GM10266 (cell line): ENCODE measurements around the gene ERF.

ENCODE experiments used
- DNase-seq: peaks from one replicate; pipeline ENCODE4 v3.0.0; 2012; ENCODE audit errors: extremely low spot score
- TF ChIP-seq, protein P1 (sequence below): IDR thresholded peaks from 2 replicates; pipeline ENCODE4 v1.5.1; 2012; ENCODE audit warnings: mild to moderate bottlenecking, low read depth; ENCODE audit not compliant: control insufficient read depth, insufficient read depth; ENCODE audit errors: missing control alignments

Gene ERF

GRCh38 chr19:42275103-42275502, 20.2 kb upstream of the ERF start:
- DNase-seq = no peak
- TF ChIP-seq, protein P1, sequence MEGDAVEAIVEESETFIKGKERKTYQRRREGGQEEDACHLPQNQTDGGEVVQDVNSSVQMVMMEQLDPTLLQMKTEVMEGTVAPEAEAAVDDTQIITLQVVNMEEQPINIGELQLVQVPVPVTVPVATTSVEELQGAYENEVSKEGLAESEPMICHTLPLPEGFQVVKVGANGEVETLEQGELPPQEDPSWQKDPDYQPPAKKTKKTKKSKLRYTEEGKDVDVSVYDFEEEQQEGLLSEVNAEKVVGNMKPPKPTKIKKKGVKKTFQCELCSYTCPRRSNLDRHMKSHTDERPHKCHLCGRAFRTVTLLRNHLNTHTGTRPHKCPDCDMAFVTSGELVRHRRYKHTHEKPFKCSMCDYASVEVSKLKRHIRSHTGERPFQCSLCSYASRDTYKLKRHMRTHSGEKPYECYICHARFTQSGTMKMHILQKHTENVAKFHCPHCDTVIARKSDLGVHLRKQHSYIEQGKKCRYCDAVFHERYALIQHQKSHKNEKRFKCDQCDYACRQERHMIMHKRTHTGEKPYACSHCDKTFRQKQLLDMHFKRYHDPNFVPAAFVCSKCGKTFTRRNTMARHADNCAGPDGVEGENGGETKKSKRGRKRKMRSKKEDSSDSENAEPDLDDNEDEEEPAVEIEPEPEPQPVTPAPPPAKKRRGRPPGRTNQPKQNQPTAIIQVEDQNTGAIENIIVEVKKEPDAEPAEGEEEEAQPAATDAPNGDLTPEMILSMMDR = no peak

GRCh38 chr19:42274065-42274682, 19.2 kb upstream of the ERF start:
- no peak for DNase-seq
- TF ChIP-seq, protein P1 = no peak

DNA sequence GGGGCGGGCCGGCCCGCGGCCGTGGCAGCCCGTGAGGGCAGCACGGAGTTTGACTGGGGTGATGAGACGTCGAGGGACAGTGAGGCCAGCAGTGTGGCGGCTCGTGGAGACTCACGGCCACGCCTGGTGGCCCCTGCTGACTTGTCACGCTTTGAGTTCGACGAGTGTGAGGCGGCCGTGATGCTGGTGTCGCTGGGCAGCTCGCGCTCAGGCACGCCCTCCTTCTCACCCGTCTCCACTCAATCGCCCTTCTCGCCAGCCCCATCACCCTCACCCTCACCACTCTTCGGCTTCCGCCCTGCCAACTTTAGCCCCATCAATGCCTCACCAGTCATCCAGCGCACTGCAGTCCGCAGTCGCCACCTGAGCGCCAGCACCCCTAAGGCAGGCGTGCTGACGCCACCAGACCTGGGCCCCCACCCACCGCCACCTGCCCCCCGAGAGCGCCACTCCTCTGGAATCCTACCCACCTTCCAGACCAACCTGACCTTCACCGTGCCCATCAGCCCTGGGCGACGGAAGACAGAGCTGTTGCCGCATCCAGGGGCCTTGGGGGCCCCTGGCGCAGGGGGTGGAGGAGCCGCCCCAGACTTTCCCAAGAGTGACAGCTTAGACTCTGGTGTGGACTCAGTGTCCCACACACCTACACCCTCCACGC, 18.6 kb upstream of the ERF start:
- DNase-seq = no peak
- TF ChIP-seq, protein P1 = no peak

GRCh38 chr19:42272989-42273406, 18.1 kb upstream of the ERF start:
- TF ChIP-seq, protein P1 = no peak
- DNase-seq = no peak

DNA sequence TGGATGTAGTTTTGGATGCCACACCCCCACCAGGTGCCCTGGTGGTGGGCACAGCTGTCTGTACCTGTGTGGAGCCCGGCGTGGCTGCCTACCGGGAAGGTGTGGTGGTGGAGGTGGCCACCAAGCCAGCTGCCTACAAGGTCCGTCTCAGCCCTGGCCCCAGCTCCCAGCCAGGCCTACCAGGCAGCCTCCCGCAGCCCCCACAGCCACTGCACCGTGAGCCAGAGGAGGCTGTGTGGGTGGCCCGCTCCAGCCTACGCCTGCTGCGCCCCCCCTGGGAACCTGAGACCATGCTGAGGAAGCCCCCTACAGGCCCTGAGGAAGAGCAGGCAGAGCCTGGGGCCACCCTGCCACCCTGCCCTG, 17.6 kb upstream of the ERF start:
- TF ChIP-seq, protein P1 = no peak
- DNase-seq = no peak

- DNase-seq = no peak
These were observed 17.1 kb upstream of the ERF start for GRCh38 chr19:42271861-42272534.

More at GRCh38 chr19:42271861-42272534, 17.1 kb upstream of the ERF start:
- TF ChIP-seq, protein P1 = no peak
